Cortex of kidney (tissue), 1 donor: ENCODE measurements around the gene DCP1B.

ENCODE experiments used
- DNase-seq: peaks from one replicate; lab custom pipeline; 2025; lab: John Stamatoyannopoulos, UW

Gene DCP1B

GRCh38 chr12:2004113-2004929 is at the start of gene DCP1B:
Gene DCP1B (minus strand): TSS chr12:2004457. CDS start chr12:2004431, 26 bp downstream.
- DNase-seq: peak; percentile 66

DNA sequence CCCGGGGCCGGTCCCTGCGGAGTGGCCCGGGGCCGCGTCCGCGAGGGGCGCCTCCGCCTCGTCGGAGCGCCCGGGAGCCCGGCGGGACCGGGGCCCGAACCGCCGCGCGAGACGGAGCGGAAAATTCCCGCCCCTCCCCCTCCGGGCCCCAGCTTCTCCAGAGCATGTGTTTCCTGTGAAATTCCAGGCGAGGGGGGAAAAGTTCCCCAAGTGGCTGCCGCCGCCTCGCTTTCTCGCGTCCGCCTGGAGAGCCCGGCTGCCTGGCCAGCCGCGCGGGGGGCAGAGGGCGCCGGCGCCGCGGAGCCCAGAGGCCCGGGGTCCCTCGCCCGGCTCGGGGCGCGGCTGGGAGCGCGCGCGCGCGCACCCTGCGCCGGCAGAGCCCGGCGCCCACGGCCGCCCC is 49.4 kb upstream of the DCP1B start:
- DNase-seq: no peak

DNA sequence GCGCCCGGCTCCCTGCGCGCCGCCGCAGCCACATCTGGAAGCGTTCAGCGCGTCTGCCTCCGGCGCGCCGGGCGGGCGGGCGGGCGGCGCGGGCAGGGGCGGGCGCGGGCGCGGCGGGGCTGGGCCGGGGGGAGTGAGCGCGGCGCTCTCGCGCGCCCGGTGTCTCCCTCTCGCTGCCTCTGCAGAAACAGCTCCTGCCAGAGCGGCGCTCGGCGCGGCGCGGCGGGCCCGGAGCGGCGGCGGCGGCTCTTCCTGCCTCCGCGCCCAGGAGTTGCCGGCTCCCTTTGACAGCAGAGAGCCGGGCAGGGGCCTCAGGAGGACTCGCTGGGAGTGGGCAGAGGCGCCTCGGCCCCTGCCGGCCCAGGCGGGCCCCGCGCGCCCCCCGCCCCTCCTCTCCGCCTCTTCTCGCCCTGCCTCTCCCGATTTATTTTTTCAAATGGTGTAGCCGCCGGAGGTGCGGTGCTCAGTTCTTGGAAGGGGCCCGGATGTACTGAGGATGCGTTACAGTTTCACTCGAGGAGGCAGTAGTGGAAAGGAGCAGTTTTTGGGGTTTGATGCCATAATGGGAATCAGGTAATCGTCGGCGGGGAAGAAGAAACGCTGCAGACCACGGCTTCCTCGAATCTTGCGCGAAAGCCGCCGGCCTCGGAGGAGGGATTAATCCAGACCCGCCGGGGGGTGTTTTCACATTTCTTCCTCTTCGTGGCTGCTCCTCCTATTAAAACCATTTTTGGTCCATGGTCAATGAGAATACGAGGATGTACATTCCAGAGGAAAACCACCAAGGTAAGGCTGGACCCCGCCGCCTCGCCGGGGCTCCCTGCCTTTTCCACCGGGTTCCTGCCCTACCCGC is 48.8 kb upstream of the DCP1B start, which contains the start of gene CACNA1C:
CACNA1C (plus strand) TSS at position 162 of the 853 bp plus-strand sequence; CDS start at position 738, 576 bp downstream.
- DNase-seq: no peak

DNA sequence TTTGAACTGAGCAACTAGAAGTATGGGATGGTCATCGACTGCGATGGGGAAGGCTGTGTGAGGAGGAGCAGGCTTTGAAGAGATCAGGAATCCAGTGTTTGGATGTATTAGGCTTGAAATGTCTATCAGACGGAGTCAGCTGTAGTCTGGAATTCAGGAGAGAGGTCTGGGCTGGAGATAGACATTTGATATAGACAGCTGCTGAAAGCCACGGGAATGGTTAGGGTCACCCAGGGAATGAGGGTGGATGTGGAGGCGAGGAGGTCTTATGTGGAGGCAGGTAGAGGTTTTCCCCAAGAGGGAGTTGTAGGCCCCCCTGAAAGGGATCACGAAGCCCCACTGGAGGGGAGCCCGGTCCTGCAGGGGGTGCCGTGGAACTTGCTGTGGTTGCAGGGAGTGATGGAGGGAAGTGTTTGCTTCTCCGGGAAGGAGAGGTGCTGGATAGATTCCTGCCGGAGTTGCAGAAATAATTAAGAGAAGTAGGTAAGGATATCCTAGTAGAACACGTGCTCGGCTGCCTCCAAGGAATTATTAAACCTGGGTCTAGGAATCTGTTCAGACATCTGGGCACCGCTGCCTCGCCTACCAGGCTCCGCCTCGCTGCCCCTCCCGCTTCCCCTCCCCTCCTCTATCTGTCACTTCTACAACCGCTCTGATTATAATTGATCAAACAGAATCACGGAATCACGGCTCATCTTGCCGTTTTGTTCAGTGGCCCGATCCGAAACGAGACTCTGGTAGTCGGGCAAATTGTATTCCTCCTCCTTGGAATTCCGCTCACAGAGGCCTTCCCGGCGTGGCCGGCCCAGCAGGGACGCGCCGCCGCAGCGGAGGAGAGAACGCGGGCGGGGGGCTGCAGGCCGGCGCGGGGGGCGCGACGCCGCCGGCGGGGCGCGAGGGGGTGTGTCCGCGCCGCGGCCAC is 47.7 kb upstream of the DCP1B start:
- no peak for DNase-seq

DNA sequence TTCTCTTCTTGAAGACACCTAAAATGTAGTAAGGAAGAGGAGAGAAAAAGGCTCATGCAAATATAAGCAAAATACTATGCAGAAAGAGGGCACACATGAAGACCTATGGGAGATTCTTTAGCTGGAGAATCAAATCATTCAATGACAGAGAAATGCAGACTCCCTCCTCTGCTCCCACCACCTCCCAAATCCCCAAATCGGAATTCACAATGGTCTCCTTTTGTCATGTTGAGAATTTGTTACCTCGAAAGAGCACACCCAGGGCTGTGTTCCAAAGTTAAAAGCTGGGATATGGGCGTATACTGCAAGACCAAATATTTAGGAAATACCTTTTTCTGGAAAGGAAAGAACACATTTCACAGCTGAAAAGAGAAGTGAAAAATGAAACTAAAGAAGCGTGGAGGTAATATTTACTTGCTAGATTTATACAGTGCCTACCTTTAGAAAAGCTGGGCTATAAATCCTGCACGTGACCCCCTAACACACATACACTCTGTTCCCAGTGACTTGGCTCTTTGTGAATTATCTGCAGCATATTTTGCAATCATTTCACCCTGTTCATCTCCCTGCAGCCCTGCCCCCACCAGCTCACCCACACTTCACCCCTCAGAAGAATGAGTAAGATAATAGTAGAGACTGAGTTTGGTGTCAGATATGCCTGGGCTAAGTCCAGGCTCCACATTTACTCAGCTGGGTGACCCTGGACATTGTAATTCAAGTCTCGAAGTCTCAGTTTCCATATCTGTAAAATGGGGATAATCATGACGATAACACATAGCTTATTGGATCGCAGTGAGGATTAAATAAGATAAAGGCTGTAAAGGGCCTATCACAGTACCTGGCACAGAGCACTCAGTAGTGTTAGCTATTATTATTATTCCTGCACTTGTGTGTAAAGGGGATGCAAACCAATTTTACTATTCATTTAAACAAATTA is 45.6 kb upstream of the DCP1B start:
- no peak for DNase-seq

GRCh38 chr12:2047752-2048151 is 43.5 kb upstream of the DCP1B start:
- no peak for DNase-seq

- no peak for DNase-seq
These were observed 42.7 kb upstream of the DCP1B start for GRCh38 chr12:2046957-2047356.

DNA sequence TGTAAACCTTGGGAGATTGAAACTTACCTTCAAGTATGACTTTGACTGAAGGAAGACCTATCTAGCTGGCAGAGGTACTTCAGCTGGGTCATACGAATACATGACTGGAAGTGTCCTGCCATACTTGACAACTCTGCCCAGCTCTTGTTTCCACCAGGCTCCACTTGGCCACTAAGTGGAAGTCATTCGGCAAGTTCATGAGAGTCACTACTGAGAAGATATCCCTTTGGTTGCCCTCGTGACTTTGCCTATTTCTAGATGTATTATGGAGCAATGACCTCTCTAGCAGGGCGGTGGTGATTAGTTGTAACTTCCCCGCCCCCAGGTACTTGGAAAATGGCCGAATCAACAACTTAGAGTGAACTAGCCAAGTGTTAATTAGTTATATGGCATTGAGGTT is 39.9 kb upstream of the DCP1B start:
- DNase-seq: no peak

DNA sequence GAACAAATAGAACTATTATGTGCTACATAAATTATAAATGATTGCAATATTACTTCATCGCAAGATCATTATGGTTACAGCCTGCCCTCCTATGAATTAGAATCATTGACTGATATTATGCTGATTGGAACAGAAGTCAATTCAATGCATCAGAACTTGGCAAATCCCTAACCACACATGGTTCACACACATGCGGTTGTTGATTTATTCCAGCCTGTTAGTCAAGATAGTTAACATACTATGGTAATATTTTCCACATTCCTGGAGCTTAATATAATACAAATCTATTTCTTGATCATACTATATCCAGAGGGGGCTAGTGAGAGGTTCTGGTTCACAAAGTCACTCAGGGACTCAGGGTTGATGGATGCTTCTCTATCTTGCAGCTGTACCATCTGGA is 38.8 kb upstream of the DCP1B start:
- no peak for DNase-seq

DNA sequence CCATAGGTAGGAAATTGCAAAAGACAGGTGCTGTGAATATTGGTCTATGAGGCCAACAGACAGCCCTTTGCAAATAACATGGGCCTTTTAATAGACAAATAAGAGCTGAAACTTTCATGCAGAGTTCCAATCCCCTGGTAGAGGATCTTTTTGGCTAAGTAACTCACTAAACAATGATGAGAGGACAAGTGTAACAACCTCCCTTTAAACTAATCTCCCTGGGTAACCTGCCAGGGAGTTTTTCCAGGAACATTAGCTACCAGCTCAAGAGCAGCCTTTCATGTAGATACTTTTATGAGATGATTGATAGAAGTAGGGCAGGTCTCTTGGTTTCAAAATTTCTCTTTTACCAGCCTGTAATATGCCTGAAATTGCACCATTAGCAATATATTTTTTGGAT is 34.8 kb upstream of the DCP1B start:
- no peak for DNase-seq

GRCh38 chr12:2035431-2036055 is 31.3 kb upstream of the DCP1B start:
- no peak for DNase-seq

GRCh38 chr12:2034633-2035430 is 30.6 kb upstream of the DCP1B start:
- DNase-seq: no peak

GRCh38 chr12:2032506-2032905 is 28.2 kb upstream of the DCP1B start:
- no peak for DNase-seq

- DNase-seq: no peak
These were observed 25.6 kb upstream of the DCP1B start for GRCh38 chr12:2029851-2030250.

- DNase-seq: no peak
These were observed 23.1 kb upstream of the DCP1B start for GRCh38 chr12:2027351-2027750.

- DNase-seq: no peak
These were observed 19.1 kb upstream of the DCP1B start for GRCh38 chr12:2023365-2023764.

DNA sequence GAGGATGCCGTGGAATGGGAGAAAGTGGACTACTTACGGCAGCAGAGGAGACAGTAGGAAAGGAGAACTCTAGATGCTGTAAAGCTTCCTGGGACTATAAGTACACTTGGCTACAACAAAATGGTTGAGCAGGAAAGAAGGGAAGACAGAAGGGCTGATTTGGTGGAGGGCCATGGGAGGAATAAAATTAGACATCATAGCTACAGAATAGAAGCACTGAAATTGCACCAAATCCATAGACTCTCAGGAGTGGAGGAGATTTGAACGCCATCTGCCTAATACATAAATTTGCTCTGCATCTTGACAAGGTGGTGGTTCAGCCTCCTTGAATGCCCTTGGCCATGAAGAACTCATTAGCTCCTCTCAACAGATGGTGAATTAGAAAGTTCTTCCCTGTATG is 16.3 kb upstream of the DCP1B start:
- DNase-seq: no peak

GRCh38 chr12:2019126-2019525 is 14.9 kb upstream of the DCP1B start:
- no peak for DNase-seq

- DNase-seq: no peak
These were observed 14.1 kb upstream of the DCP1B start for GRCh38 chr12:2018391-2018790.
